Vagina (tissue), 2 donors: Measurements from ENCODE around the gene ZNF221. TPM values are rescaled to one million over a fixed set of nuclear protein-coding genes. Genes with fewer than 3 reads are reported as not detected.

Experiments
- DNase-seq, 2 donors: peaks; one replicate each; pipeline ENCODE4 v3.0.0-alpha.2; 2017; ENCODE audit errors: extremely low spot score in 2 of 2
- H3K27ac ChIP-seq: fragments of 200-600 bp; sonication (generic); one replicate; pipeline ENCODE4 v1.5.1; 2019
- H3K27me3 ChIP-seq: fragments of 200-600 bp; sonication (generic); one replicate; pipeline ENCODE4 v1.5.1; 2019
- H3K36me3 ChIP-seq, 2 donors: fragments of 200-600 bp; sonication (generic); one replicate each; pipeline ENCODE4 v1.5.1; 2017 to 2019
- H3K4me1 ChIP-seq: fragments of 200-600 bp; sonication (generic); one replicate; pipeline ENCODE4 v1.5.1; 2019
- H3K4me3 ChIP-seq, 2 donors: fragments of 200-600 bp; sonication (generic); 1 replicate in 1 of 2; 2 replicates in 1 of 2; pipeline ENCODE4 v1.5.1; 2016 to 2019
- H3K9me3 ChIP-seq: fragments of 200-600 bp; sonication (generic); one replicate; pipeline ENCODE4 v1.5.1; 2019
- CTCF ChIP-seq, 3 experiments: fragments of 450-650 bp in 2 of 3; fragments of 200-600 bp in 1 of 3; sonication (generic) in 1 of 3; IDR thresholded peaks; one replicate each; pipeline ENCODE4 v1.5.1; 2017 to 2019; ENCODE audit warnings: antibody characterized with exemption in 3 of 3, mild to moderate bottlenecking in 2 of 3, moderate library complexity in 2 of 3
- POLR2A ChIP-seq, 2 donors: fragments of 450-650 bp; IDR thresholded peaks; one replicate each; pipeline ENCODE4 v1.6.1; 2017; ENCODE audit warnings: antibody characterized with exemption in 2 of 2, mild to moderate bottlenecking in 2 of 2, moderate library complexity in 2 of 2
- POLR2AphosphoS5 ChIP-seq, 2 donors: sonication (generic); formaldehyde crosslinking; IDR thresholded peaks; one replicate each; pipeline ENCODE4 v1.9.0; 2017; ENCODE audit warnings: antibody characterized with exemption in 2 of 2, mild to moderate bottlenecking in 2 of 2, low read depth in 1 of 2; ENCODE audit not compliant: insufficient read depth in 1 of 2
- intact Hi-C: fragments of 100-400 bp; cut with DNase I; formaldehyde crosslinking; loops from one replicate; pipeline ENCODE4 v1.15.1; 2023
- total RNA-seq: library from RNA; depleted of rRNA; stranded (reverse); fragments of >200 nt; gene quantifications from one replicate; pipeline ENCODE4 v1.2.3, GENCODE V29; 2016

ZNF221 gene
- 2.7 TPM for total RNA-seq

- DNase-seq = peak in 1 of 2 donors; percentile 93
- Histone ChIP-seq H3K27ac (peak within 1 kb of the TSS; percentile 62), H3K36me3 (peaks cover 0 to 14% of the 10 kb centered on the region in 2 donors), H3K4me3 (peak within 1 kb of the TSS; percentile 57 to 65), H3K27me3 (no peaks in the 10 kb centered on the region), H3K4me1 (no peaks in the 10 kb centered on the region), H3K9me3 (peaks cover 18% of the 10 kb centered on the region)
- TF ChIP-seq POLR2AphosphoS5 (IDR thresholded peaks at IDR 0.05; ENCODE audit: insufficient read depth in 1 of 2, low read depth in 1 of 2) (peak; percentile 64 to 97), POLR2A (IDR thresholded peaks at IDR 0.05) (no peak), CTCF (IDR thresholded peaks at IDR 0.05) (peak in 1 of 3 experiments; percentile 27)
- intact Hi-C loops = no loop called here
Measured at GRCh38 chr19:43950834-43951645, at the start of gene ZNF221. ZNF221 (plus strand) TSS chr19:43951228; CDS start chr19:43962727, 11,499 bp downstream.

GRCh38 chr19:43901395-43902390 is 49.3 kb upstream of the ZNF221 start:
- DNase-seq = no peak
- Histone ChIP-seq H3K36me3 (peaks cover 0 to 14% of the 10 kb centered on the region in 2 donors), H3K27me3 (no peaks in the 10 kb centered on the region), H3K9me3 (peaks cover 12% of the 10 kb centered on the region), H3K4me3 (peak overlapping the region; percentile 37 to 40), H3K4me1 (no peaks in the 10 kb centered on the region), H3K27ac (no peak overlapping the region)
- no peak for TF ChIP-seq POLR2A (IDR thresholded peaks at IDR 0.05)
- TF ChIP-seq POLR2AphosphoS5 (IDR thresholded peaks at IDR 0.05; ENCODE audit: insufficient read depth in 1 of 2, low read depth in 1 of 2) = peak in 1 of 2 donors; percentile 46
- TF ChIP-seq CTCF (IDR thresholded peaks at IDR 0.05) = no peak
- intact Hi-C loops = no loop called here

- Histone ChIP-seq H3K27me3 (no peaks in the 10 kb centered on the region), H3K27ac (no peak overlapping the region), H3K4me3 (peak overlapping the region; percentile 37 to 40), H3K9me3 (peaks cover 12% of the 10 kb centered on the region), H3K4me1 (no peaks in the 10 kb centered on the region), H3K36me3 (peaks cover 0 to 14% of the 10 kb centered on the region in 2 donors)
- DNase-seq = no peak
- intact Hi-C loops = no loop called here
- TF ChIP-seq POLR2AphosphoS5 (IDR thresholded peaks at IDR 0.05; ENCODE audit: insufficient read depth in 1 of 2, low read depth in 1 of 2) (no peak), CTCF (IDR thresholded peaks at IDR 0.05) (no peak), POLR2A (IDR thresholded peaks at IDR 0.05) (no peak)
Measured at GRCh38 chr19:43902399-43902798, 48.6 kb upstream of the ZNF221 start.

- H3K27me3 ChIP-seq = no peaks in the 10 kb centered on the region
- H3K36me3 ChIP-seq = no peaks in the 10 kb centered on the region
- no peak for TF ChIP-seq POLR2AphosphoS5 (IDR thresholded peaks at IDR 0.05; ENCODE audit: insufficient read depth in 1 of 2, low read depth in 1 of 2)
- TF ChIP-seq POLR2A (IDR thresholded peaks at IDR 0.05) = no peak
- TF ChIP-seq CTCF (IDR thresholded peaks at IDR 0.05) = no peak
- H3K4me1 ChIP-seq = no peaks in the 10 kb centered on the region
- peaks cover 34% of the 10 kb centered on the region for H3K9me3 ChIP-seq
- no peak overlapping the region for H3K4me3 ChIP-seq
- DNase-seq = no peak
- H3K27ac ChIP-seq = no peak overlapping the region
- intact Hi-C loops = no loop called here
Measured at GRCh38 chr19:43905897-43906296, 45.1 kb upstream of the ZNF221 start.
